Esophagus muscularis mucosa (tissue), 4 donors: ENCODE data around the gene ABCD4. TPM values are rescaled to one million over a fixed set of nuclear protein-coding genes. Genes with fewer than 3 reads are reported as not detected.

Source experiments
- DNase-seq: peaks from one replicate; pipeline ENCODE4 v3.0.0-alpha.2; 2017; ENCODE audit errors: extremely low spot score
- H3K27ac ChIP-seq, 4 donors: fragments of 200-600 bp; sonication (generic); replicated peaks in 1 of 4; 1 replicate in 3 of 4; 2 replicates in 1 of 4; pipeline ENCODE4 v1.5.1; 2016 to 2019; ENCODE audit warnings: mild to moderate bottlenecking in 1 of 4
- H3K27me3 ChIP-seq, 4 donors: fragments of 200-600 bp; sonication (generic); one replicate each; pipeline versions ENCODE4 v1.5.1 to v1.6.0; 2016 to 2019
- H3K36me3 ChIP-seq, 4 donors: fragments of 200-600 bp; sonication (generic); one replicate each; pipeline ENCODE4 v1.5.1; 2016 to 2019
- H3K4me1 ChIP-seq, 4 donors: fragments of 200-600 bp; sonication (generic); one replicate each; pipeline ENCODE4 v1.5.1; 2016 to 2019
- H3K4me3 ChIP-seq, 4 donors: fragments of 200-600 bp; sonication (generic); 1 replicate in 2 of 4; 2 replicates in 2 of 4; pipeline ENCODE4 v1.5.1; 2016 to 2019; ENCODE audit warnings: mild to moderate bottlenecking in 4 of 4, moderate library complexity in 1 of 4
- H3K9me3 ChIP-seq, 4 donors: fragments of 200-600 bp; sonication (generic); 1 replicate in 3 of 4; 2 replicates in 1 of 4; pipeline ENCODE4 v1.5.1; 2016 to 2019
- CTCF ChIP-seq, 3 experiments: fragments of 200-600 bp in 2 of 3; fragments of 450-650 bp in 1 of 3; sonication (generic) in 2 of 3; IDR thresholded peaks; one replicate each; pipeline ENCODE4 v1.5.1; 2017 to 2019; ENCODE audit warnings: antibody characterized with exemption in 3 of 3, mild to moderate bottlenecking in 2 of 3, moderate library complexity in 1 of 3
- EP300 ChIP-seq: sonication (generic); formaldehyde crosslinking; IDR thresholded peaks from one replicate; pipeline ENCODE4 v1.6.1; 2017; ENCODE audit warnings: antibody characterized with exemption
- POLR2A ChIP-seq: fragments of 450-650 bp; IDR thresholded peaks from one replicate; pipeline ENCODE4 v1.6.1; 2017; ENCODE audit warnings: antibody characterized with exemption, moderate library complexity, mild to moderate bottlenecking, low read depth
- POLR2AphosphoS5 ChIP-seq, 2 donors: sonication (generic); formaldehyde crosslinking; IDR thresholded peaks; one replicate each; pipeline ENCODE4 v1.6.1; 2017; ENCODE audit warnings: antibody characterized with exemption in 2 of 2
- WGBS: methylation state at CpG from one replicate; pipeline ENCODE4 v1.1.5; 2018; 5-methylcytosine and 5-hydroxymethylcytosine counted together
- intact Hi-C: fragments of 100-400 bp; cut with DNase I; formaldehyde crosslinking; loops from one replicate; pipeline ENCODE4 v1.15.1; 2023
- total RNA-seq, 4 donors: library from RNA; depleted of rRNA; stranded (reverse); fragments of >200 nt; gene quantifications; one replicate each; pipeline versions ENCODE4 v1.1.0 to v1.2.1, GENCODE V29; 2016

Gene ABCD4
- total RNA-seq, 4 donors from 2014 or later = 25.5 to 39.5 (median 29.3) TPM

DNA sequence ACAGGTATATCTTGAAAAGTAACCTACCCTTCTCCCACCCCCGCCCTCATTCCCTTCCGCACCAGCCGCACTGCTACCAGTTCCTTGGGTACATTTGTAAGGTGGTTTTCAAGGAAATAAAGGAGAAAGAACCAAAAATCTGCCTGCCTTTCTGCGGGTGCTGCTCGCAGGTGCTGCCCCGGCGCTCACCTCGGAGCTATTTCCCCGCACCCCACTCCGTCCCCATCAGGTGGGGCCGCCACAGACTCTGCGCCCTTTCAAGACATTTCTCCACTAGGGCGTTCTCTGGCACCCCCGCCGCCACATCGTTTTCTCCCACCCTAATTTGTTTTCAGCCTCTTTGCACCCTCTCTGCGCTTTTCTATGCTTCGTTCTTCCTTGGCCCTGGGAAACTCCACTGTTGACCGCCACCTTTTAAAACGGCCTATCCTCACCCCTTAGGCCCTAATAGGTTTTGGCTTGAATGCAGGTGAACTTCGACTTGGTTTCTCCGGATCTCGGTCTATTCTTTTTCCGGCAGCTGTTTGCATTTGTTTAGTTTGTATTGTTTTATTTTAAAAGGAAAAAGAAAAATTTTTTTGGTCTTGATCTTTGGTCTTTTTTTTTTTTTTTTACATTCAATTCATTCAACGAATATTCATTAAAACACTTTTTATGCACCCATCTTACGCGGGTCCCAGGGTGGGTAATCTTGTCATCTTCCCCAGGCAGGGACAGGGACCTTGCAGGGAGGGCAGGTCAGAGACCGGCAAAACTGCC lies 60.5 kb downstream of the ABCD4 start:
- Histone ChIP-seq H3K9me3 (no peaks in the 10 kb centered on the region), H3K27ac (no peak overlapping the region), H3K4me3 (no peak overlapping the region), H3K27me3 (peaks cover 18 to 98% (median 60%) of the 10 kb centered on the region in 4 donors), H3K4me1 (peaks cover 30 to 31% (median 31%) of the 10 kb centered on the region in 4 donors), H3K36me3 (no peaks in the 10 kb centered on the region)
- DNase-seq = no peak
- TF ChIP-seq POLR2A (no peak), CTCF (IDR thresholded peaks at IDR 0.05) (no peak), EP300 (no peak), POLR2AphosphoS5 (IDR thresholded peaks at IDR 0.05) (no peak)
- 14% methylated on average over 28 of the region's 28 CpGs for whole genome bisulfite sequencing
- intact Hi-C loops = no loop called here

GRCh38 chr14:74241652-74242017 lies 61.1 kb downstream of the ABCD4 start:
- TF ChIP-seq EP300 = no peak
- intact Hi-C loops = no loop called here
- Histone ChIP-seq H3K36me3 (no peaks in the 10 kb centered on the region), H3K9me3 (no peaks in the 10 kb centered on the region), H3K27ac (no peak overlapping the region), H3K4me3 (peak overlapping the region; percentile 40 to 51 (median 44)), H3K4me1 (peaks cover 30 to 31% (median 31%) of the 10 kb centered on the region in 4 donors), H3K27me3 (peaks cover 18 to 98% (median 60%) of the 10 kb centered on the region in 4 donors)
- 9% methylated on average over 14 of the region's 14 CpGs for WGBS
- DNase-seq = no peak

GRCh38 chr14:74240794-74241651 lies 61.7 kb downstream of the ABCD4 start:
- Histone ChIP-seq H3K9me3 (no peaks in the 10 kb centered on the region), H3K27me3 (peaks cover 18 to 96% (median 60%) of the 10 kb centered on the region in 4 donors), H3K36me3 (no peaks in the 10 kb centered on the region), H3K4me3 (peak overlapping the region; percentile 40 to 51 (median 44)), H3K27ac (no peak overlapping the region), H3K4me1 (peaks cover 30 to 31% (median 31%) of the 10 kb centered on the region in 4 donors)
- intact Hi-C loops = no loop called here
- 5% methylated on average over 27 of the region's 80 CpGs for WGBS
- no peak for TF ChIP-seq EP300
- no peak for TF ChIP-seq POLR2A
- no peak for TF ChIP-seq POLR2AphosphoS5 (IDR thresholded peaks at IDR 0.05)
- TF ChIP-seq CTCF (IDR thresholded peaks at IDR 0.05) = no peak
- DNase-seq = no peak

GRCh38 chr14:74239848-74240793 lies 62.6 kb downstream of the ABCD4 start:
- WGBS = 6% methylated on average over 38 of the region's 94 CpGs

More at GRCh38 chr14:74239848-74240793, 62.6 kb downstream of the ABCD4 start:
- DNase-seq = no peak
- H3K9me3 ChIP-seq = no peaks in the 10 kb centered on the region
- intact Hi-C loops = no loop called here
- H3K4me1 ChIP-seq = peaks cover 30 to 31% (median 31%) of the 10 kb centered on the region in 4 donors
- H3K4me3 ChIP-seq = peak overlapping the region; percentile 40 to 51 (median 44)
- H3K36me3 ChIP-seq = no peaks in the 10 kb centered on the region
- peaks cover 18 to 87% (median 58%) of the 10 kb centered on the region in 4 donors for H3K27me3 ChIP-seq
- TF ChIP-seq POLR2AphosphoS5 (IDR thresholded peaks at IDR 0.05) (peak; percentile 21 to 48), EP300 (no peak), CTCF (IDR thresholded peaks at IDR 0.05) (no peak)
- no peak overlapping the region for H3K27ac ChIP-seq
